ENCODE data around the gene UNKL.
"Not testable (repeated sequence)": the region's sequence is repeated elsewhere in the genome, so short reads cannot be mapped to it uniquely, and the experiment has no call there.

The UNKL gene

DNA sequence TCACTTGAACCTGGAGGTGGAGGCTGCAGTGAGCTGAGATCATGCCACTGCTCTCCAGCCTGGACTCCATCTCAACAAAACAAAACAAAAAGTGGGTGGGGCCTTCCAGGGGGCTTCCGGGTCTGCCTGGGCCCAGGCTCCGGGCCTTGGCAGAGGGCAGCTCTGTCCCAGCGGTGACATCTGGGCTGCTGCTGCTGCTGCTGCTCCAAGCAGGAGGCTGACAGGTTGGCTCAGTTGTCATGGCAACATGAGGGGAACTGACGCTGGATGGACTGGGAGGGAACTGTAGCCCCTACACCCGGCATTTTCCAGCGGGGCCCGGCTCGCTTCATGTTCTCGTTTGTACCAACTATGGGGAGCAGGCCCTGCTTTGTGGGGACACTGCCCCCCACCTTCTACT, 77.0 kb downstream of the UNKL start:
- DNase-seq (ENCODE audit: low spot score) = no peak

GRCh38 chr16:1336619-1337018, 77.9 kb downstream of the UNKL start:
- no peak for DNase-seq (ENCODE audit: low spot score)

DNA sequence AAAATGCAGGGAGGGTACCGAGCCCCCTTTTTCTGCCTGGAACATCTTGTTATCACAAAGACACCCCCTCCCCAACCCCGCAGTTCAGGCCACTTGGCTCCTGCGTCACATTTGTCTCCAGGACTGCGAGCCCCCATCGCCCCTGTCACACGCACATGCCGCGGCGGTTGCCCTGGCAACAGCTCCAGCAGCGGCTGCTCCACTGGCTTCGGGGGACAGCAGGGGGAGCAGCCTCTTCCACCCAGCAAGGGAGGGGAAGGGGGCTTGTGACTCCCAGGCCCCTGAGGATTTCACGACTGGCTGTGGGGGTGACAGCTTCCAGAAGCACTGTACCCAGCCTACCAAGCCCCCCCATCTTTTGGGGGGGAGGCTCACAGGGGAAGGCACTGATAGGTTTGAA, 78.5 kb downstream of the UNKL start:
- DNase-seq (ENCODE audit: low spot score) = no peak

- no peak for DNase-seq (ENCODE audit: low spot score)
These were observed 79.1 kb downstream of the UNKL start for GRCh38 chr16:1335211-1335971.

DNA sequence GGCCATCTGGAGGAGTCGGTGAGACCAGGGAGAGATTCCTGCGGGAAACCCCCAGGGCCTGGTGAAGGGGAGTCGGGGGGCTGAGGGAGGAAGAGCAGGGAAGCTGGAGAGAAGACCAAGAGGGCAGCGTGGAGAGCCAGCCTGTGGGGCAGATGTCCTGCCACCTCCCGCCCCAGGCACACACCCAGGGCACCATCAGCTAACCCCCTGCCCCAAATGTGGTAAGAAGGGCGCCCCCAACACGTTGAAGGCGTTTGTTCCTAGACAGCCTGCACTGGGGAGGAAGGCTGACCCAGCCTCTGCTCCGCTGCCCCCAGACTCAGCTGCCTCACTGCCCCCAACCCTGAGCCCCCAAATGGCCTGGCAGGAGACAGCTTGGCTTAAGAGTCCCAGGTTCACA, 79.8 kb downstream of the UNKL start:
- no peak for DNase-seq (ENCODE audit: low spot score)

- DNase-seq (ENCODE audit: low spot score) = no peak
These were observed 80.4 kb downstream of the UNKL start for GRCh38 chr16:1333854-1334700.

DNA sequence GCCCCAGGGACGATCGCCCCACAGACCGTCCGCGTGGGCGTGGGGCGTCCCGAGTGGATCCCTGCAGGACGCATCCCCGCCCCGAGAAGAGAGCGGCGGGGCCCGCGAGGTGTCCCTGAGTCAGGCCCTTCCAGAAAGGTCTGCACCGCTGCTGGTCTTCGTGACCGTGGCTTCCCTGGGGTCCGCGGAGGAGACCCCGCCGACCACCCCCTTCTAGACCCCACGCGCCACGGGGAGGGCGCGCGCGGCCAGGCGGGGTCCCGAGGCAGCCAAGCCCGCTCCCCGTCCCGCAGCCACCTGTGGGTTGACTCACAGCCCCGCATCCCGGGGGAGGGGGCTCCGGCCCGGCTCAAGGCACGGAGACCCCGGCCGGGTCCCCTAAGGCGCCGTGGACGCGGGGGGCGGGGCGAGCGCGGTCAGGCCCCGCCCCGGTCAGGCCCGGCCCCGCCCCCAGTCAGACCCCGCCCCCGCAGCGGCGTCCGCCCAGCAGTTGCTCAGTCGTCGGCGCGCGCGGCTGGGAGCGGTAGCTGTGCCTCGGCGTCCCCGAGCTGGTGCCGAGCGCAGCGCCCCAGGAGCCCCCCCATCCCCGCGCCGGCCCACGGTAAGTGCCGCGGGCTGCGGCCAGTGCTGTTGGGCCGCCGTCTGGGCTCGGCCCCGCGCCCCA, 81.2 kb downstream of the UNKL start, which contains the start of gene BAIAP3:
BAIAP3 (plus strand) TSS at position 497 of the 664 bp plus-strand sequence. CDS start 4,905 bp downstream, outside the sequence.
- peak; percentile 53 for DNase-seq (ENCODE audit: low spot score)

DNA sequence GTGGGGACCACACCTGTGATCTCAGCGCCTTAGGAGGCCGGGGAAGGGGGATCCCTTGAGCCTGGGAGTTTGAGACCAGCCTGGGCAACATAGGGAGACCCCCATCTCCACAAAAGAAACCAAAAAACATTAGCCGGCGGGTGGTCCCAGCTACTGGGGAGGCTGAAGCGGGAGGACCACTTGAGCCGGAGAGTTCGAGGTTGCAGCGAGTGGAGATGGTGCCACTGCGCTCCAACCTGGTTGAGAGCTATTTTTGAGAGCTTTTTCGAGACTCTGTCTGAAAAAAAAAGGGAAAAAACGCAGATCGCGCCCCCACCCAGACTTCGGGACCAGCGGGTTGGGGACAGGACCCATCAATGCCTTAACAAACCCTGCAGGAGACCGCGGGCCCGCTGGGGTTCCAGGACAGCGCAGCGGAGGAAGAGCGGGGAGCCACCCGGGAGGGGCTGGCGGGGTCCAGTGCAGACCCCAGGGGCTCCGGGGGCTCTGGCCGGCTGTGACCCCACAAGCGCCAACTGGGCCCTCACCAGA, 81.8 kb downstream of the UNKL start:
- no peak for DNase-seq (ENCODE audit: low spot score)

GRCh38 chr16:1331712-1332617, 82.5 kb downstream of the UNKL start:
- DNase-seq (ENCODE audit: low spot score) = peak; percentile 64

- DNase-seq (ENCODE audit: low spot score) = no peak
These were observed 83.4 kb downstream of the UNKL start for GRCh38 chr16:1330931-1331711.

DNA sequence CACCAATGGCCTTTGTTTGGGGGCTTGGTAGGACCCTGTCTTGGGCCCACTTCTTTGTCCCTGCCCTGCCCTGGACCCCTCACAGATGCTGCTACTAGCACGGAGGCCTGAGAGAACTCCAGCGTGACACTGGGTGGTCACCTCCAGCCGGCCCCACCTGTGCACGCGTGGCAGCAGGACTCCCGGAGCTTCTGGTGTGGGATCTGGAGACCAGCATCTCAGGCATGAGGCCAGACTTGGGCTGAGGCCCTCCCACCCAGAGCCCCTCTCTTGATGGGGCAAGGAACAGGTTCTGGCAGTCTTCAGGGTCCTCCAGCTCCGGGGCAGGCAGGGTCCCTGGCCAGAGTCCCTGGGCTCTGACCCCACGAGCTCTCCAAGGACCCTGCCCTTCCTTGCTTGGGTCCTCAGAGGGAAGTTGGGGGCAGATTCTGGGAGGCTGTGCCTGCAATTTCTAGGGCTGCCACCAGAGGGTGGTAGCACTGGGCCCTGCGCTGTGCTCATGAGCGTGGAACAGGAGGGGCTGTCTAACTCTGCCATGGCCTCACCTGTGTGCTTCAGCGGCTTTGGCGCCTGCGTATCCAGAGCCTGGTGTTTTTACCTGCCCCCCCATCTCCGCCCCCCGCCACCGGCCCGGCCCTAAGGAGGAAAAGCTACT, 84.1 kb downstream of the UNKL start:
- no peak for DNase-seq (ENCODE audit: low spot score)

- not testable (repeated sequence) for DNase-seq (ENCODE audit: low spot score)
These were observed 85.5 kb downstream of the UNKL start for GRCh38 chr16:1328961-1329360.

GRCh38 chr16:1328136-1328535, 86.4 kb downstream of the UNKL start:
- DNase-seq (ENCODE audit: low spot score) = not testable (repeated sequence)

GRCh38 chr16:1327619-1327947, 86.9 kb downstream of the UNKL start:
- no peak for DNase-seq (ENCODE audit: low spot score)

DNA sequence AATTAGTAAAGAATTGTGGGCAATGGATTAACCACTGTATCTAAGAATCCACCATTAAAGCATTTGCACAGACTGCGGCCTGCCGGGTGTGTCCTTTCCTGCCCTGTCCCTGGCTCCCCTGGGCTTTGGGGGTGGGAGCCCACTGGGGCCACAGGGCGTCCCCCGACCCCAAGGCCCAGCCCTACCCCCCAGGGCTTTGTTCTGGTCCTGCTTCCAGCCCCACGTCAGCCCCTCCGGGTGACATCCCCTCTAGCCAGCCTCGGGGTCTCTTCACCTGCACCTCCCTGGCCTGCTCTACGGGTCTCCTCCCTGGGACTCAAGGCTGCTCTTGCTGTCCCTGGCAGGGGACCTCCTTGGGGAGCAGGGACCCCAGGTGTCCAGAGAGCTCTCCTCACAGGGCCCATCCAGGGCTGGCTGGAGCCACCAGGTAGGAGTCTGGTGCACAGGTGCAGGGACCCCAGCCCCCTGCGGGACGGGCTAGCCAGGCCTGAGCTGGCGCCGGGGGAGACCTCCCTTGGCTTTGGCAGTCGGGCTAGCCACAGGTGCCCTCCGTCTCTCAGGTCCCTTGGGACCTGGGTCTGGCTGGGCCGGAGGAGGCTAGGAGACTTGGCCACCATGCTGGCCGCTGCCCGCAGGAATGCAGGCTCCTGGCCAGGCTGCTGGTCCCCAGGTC, 87.4 kb downstream of the UNKL start:
- no peak for DNase-seq (ENCODE audit: low spot score)

DNA sequence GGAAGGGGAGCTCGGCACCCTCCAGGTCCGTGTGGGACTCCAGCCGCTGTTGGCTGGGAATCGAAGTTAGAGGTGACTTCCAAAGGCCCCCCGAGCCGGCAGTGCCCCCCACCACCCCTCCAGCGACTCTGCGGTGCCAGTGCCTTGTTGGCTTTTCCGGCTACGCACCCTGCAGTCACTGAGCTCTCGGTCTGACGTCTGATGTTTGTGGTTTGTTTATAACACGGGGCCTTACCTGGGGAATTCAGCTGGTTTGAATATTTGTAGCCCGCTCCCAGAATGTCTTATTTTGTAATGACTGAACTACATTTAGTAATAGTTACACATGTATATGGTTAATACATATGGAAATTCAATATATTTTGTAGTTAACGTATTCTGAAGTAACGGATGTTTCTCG, 88.1 kb downstream of the UNKL start:
- DNase-seq (ENCODE audit: low spot score) = no peak

DNA sequence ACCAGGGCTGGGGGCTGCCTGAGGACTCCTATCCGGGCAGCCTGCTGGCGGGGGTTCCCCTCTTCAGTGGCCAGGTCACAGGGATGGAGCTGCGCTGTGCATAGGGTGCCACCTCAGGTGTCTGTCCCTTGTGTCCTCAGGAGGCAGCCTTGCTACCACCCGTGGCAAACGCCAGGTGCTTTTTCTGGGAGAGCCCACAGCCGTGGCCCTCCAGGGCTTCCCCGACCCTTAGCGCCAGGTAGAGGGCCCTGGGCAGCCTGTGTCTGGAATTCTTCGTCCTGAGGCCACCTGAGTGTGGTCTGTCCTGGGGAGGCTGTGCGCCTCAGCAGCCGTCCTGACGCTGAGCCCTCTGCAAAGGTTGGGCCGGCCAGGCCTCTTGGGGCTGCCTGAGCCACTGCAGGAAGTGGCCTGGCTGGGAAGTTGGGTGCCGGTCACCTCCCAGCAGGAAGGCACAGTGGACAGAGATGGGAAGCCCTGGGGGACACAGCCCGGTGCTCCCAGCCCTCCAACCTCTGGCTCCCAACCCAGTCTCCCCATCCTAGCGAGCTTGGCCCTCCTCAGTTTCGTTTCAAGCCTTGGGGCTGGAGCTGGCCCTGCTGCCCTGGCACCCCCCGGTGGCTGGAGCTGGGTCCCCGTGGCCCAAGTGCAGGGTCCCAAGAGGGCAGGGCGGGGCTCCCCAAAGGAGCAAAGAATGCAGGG, 88.7 kb downstream of the UNKL start:
- DNase-seq (ENCODE audit: low spot score) = no peak

- no peak for DNase-seq (ENCODE audit: low spot score)
These were observed 89.2 kb downstream of the UNKL start for GRCh38 chr16:1325261-1325660.

GRCh38 chr16:1324286-1324826, 90.1 kb downstream of the UNKL start:
- no peak for DNase-seq (ENCODE audit: low spot score)

Data from COLO829 (cell line).